Glutamatergic neuron (in vitro differentiated cells): ENCODE measurements around the gene ZNF488. TPM values are rescaled to one million over a fixed set of nuclear protein-coding genes. Genes with fewer than 3 reads are reported as not detected.

Experiments
- DNase-seq: peaks from one replicate; pipeline ENCODE4 v3.0.0; 2022
- H3K27ac Mint-ChIP-seq: one replicate; pipeline ENCODE4 v1.8.0; 2020; ENCODE audit warnings: mild to moderate bottlenecking, mixed read lengths, inconsistent platforms; ENCODE audit not compliant: unreplicated experiment
- H3K27me3 Mint-ChIP-seq: one replicate; pipeline ENCODE4 v1.8.0; 2020; ENCODE audit warnings: mild to moderate bottlenecking, moderate library complexity, mixed read lengths, inconsistent platforms; ENCODE audit not compliant: unreplicated experiment
- H3K36me3 Mint-ChIP-seq: one replicate; pipeline ENCODE4 v1.8.0; 2020; ENCODE audit warnings: mild to moderate bottlenecking, mixed read lengths, inconsistent platforms; ENCODE audit not compliant: unreplicated experiment
- H3K4me1 Mint-ChIP-seq: one replicate; pipeline ENCODE4 v1.8.0; 2020; ENCODE audit warnings: mild to moderate bottlenecking, low read depth, mixed read lengths, inconsistent platforms; ENCODE audit not compliant: unreplicated experiment
- H3K4me3 Mint-ChIP-seq: one replicate; pipeline ENCODE4 v1.8.0; 2020; ENCODE audit warnings: mild to moderate bottlenecking, mixed read lengths, inconsistent platforms; ENCODE audit not compliant: unreplicated experiment
- H3K9me3 Mint-ChIP-seq: one replicate; pipeline ENCODE4 v1.8.0; 2020; ENCODE audit warnings: mild to moderate bottlenecking, moderate library complexity, mixed read lengths, inconsistent platforms; ENCODE audit not compliant: unreplicated experiment
- CTCF ChIP-seq: fragments of 200-600 bp; sonication (generic); IDR thresholded peaks from one replicate; pipeline ENCODE4 v1.5.0; 2021; ENCODE audit not compliant: partially characterized antibody, unreplicated experiment
- total RNA-seq: library from RNA; stranded (reverse); fragmentation: NEBNext Ultra II Directional; extraction: Animal tissue kit (Norgen Biotek cat#: 25700); gene quantifications from one replicate; pipeline ENCODE4 v1.2.1, GENCODE V29; 2021; ENCODE audit not compliant: unreplicated experiment

Gene ZNF488
- total RNA-seq, 1 donor from 2014 or later = 3.3 TPM

GRCh38 chr10:47317251-47317650 is 66.8 kb downstream of the ZNF488 start:
- Mint-ChIP-seq H3K36me3 (no peaks in the 10 kb centered on the region), H3K4me1 (peaks cover 5% of the 10 kb centered on the region), H3K27me3 (peaks cover 4% of the 10 kb centered on the region), H3K9me3 (no peaks in the 10 kb centered on the region), H3K4me3 (no peak overlapping the region), H3K27ac (no peak overlapping the region)
- no peak for DNase-seq
- TF ChIP-seq CTCF = no peak

- Mint-ChIP-seq H3K27ac (no peak overlapping the region), H3K36me3 (no peaks in the 10 kb centered on the region), H3K9me3 (no peaks in the 10 kb centered on the region), H3K4me3 (no peak overlapping the region), H3K27me3 (peaks cover 4% of the 10 kb centered on the region), H3K4me1 (peaks cover 3% of the 10 kb centered on the region)
- no peak for TF ChIP-seq CTCF
- DNase-seq = no peak
Observed at GRCh38 chr10:47316131-47316530, 68.0 kb downstream of the ZNF488 start.

Other genes with a start within 250 kb of the ZNF488 start
- not detected for gene GDF10, start 84.1 kb downstream of the ZNF488 start, total RNA-seq
- not detected for gene GDF2, start 61.8 kb downstream of the ZNF488 start, total RNA-seq
- gene RBP3, start 35.9 kb downstream of the ZNF488 start, total RNA-seq = not detected
- gene ANXA8, start 99.8 kb upstream of the ZNF488 start, total RNA-seq = not detected
- gene FAM25G, start 107.4 kb upstream of the ZNF488 start, total RNA-seq = not detected
- gene AGAP9, start 139.3 kb upstream of the ZNF488 start, total RNA-seq = 23.7 TPM